ENCODE data around the gene ANXA4. TPM values are rescaled to one million over a fixed set of nuclear protein-coding genes. Genes with fewer than 3 reads are reported as not detected.

The ANXA4 gene
- total RNA-seq, 1 experiment from 2014 or later: 183 TPM

GRCh38 chr2:69740502-69740951 lies 1.4 kb upstream of the ANXA4 start:
- no peak for ATAC-seq
- BruUV-seq (replicated peaks): no TSS peak
- Histone ChIP-seq H3K4me3 (ENCODE audit: low read depth in 2 of 2, low read length in 2 of 2) (peak overlapping the region; percentile 82 to 95; a peak in 3 of 4 replicates), H3K27ac (ENCODE audit: low read length) (peak overlapping the region; percentile 98), H3K27me3 (ENCODE audit: control insufficient read depth, insufficient read depth, low read length) (no peaks in the 10 kb centered on the region), H3K36me3 (ENCODE audit: control insufficient read depth, insufficient read depth, low read length) (no peaks in the 10 kb centered on the region), H3K4me1 (ENCODE audit: control insufficient read depth, insufficient read depth, low read length) (peaks cover 29% of the 10 kb centered on the region), H3K9me3 (ENCODE audit: control insufficient read depth, insufficient read depth, low read depth, low read length) (no peaks in the 10 kb centered on the region)
- in situ Hi-C loops (cut with HindIII; ENCODE audit: low pct_unique_long_range_greater_than_20kb, low sequenced_read_pairs): no loop called here
- CTCF ChIA-PET: interaction anchor here (0.7 to 1.1 kb wide), 3 partner anchors 16 to 546 kb away, joined by 3 to 13 read pairs (median 4); no protein-coding TSS in a partner anchor
- POLR2A ChIA-PET: interaction anchor here (0.6 to 1.5 kb wide), 4 partner anchors 22 to 411 kb away, joined by 3 to 10 read pairs (median 6); no protein-coding TSS in a partner anchor
- no peak for TF ChIP-seq TCF7L2 (IDR thresholded peaks at IDR 0.05; ENCODE audit: low read depth, low read length)
- TF ChIP-seq, protein P1, sequence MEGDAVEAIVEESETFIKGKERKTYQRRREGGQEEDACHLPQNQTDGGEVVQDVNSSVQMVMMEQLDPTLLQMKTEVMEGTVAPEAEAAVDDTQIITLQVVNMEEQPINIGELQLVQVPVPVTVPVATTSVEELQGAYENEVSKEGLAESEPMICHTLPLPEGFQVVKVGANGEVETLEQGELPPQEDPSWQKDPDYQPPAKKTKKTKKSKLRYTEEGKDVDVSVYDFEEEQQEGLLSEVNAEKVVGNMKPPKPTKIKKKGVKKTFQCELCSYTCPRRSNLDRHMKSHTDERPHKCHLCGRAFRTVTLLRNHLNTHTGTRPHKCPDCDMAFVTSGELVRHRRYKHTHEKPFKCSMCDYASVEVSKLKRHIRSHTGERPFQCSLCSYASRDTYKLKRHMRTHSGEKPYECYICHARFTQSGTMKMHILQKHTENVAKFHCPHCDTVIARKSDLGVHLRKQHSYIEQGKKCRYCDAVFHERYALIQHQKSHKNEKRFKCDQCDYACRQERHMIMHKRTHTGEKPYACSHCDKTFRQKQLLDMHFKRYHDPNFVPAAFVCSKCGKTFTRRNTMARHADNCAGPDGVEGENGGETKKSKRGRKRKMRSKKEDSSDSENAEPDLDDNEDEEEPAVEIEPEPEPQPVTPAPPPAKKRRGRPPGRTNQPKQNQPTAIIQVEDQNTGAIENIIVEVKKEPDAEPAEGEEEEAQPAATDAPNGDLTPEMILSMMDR (IDR thresholded peaks at IDR 0.05): no peak
- no peak for TF ChIP-seq POLR2AphosphoS5 (IDR thresholded peaks at IDR 0.05; ENCODE audit: low read depth, low read length)
- no peak for TF ChIP-seq SIN3A (IDR thresholded peaks at IDR 0.05; ENCODE audit: borderline replicate concordance, insufficient read depth, low read depth, low read length)
- TF ChIP-seq REST (IDR thresholded peaks at IDR 0.05; ENCODE audit: insufficient read depth in 1 of 2, low read depth in 2 of 2, low read length in 1 of 2): no peak
- no peak for DNase-seq (ENCODE audit: low read depth, low spot score)
- intact Hi-C loops (cut with micrococcal nuclease; ENCODE audit: unreplicated experiment): no loop called here

DNA sequence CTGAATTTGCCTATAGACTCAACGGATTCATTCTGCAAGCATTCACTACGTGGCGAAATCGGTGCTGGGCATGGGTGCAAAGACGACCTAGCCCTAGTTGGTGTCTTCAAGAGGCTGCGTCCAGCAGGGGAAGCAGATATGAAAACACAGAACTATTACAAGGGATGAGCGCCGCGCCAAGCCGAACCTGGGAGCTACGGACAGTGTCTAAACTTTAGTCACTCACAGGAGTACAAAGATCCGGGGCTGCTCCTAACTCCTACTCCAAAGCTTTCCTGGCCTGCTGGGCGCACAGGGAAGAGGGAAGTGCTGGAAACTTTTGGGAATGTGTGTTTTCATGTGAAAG lies 732 bp upstream of the ANXA4 start:
- H3K36me3 ChIP-seq (ENCODE audit: control insufficient read depth, insufficient read depth, low read length): no peaks in the 10 kb centered on the region
- CTCF ChIA-PET: interaction anchor here (0.7 kb wide), 2 partner anchors 16 kb away, joined by 3 to 13 read pairs; no protein-coding TSS in a partner anchor
- intact Hi-C loops (cut with micrococcal nuclease; ENCODE audit: unreplicated experiment): no loop called here
- TSS peak; percentile 63 for BruUV-seq (replicated peaks)
- TF ChIP-seq, protein P1 (IDR thresholded peaks at IDR 0.05): no peak
- no peak for TF ChIP-seq TCF7L2 (IDR thresholded peaks at IDR 0.05; ENCODE audit: low read depth, low read length)
- no peak for TF ChIP-seq SIN3A (IDR thresholded peaks at IDR 0.05; ENCODE audit: borderline replicate concordance, insufficient read depth, low read depth, low read length)
- no peak for TF ChIP-seq REST (IDR thresholded peaks at IDR 0.05; ENCODE audit: insufficient read depth in 1 of 2, low read depth in 2 of 2, low read length in 1 of 2)
- no peak for TF ChIP-seq POLR2AphosphoS5 (IDR thresholded peaks at IDR 0.05; ENCODE audit: low read depth, low read length)
- peaks cover 29% of the 10 kb centered on the region for H3K4me1 ChIP-seq (ENCODE audit: control insufficient read depth, insufficient read depth, low read length)
- POLR2A ChIA-PET: interaction anchor here (0.7 to 1.5 kb wide), 5 partner anchors 10 to 89 kb away, joined by 3 to 7 read pairs (median 5); no protein-coding TSS in a partner anchor
- in situ Hi-C loops (cut with HindIII; ENCODE audit: low pct_unique_long_range_greater_than_20kb, low sequenced_read_pairs): no loop called here
- H3K27me3 ChIP-seq (ENCODE audit: control insufficient read depth, insufficient read depth, low read length): no peaks in the 10 kb centered on the region
- peak overlapping the region; percentile 98 for H3K27ac ChIP-seq (ENCODE audit: low read length)
- no peaks in the 10 kb centered on the region for H3K9me3 ChIP-seq (ENCODE audit: control insufficient read depth, insufficient read depth, low read depth, low read length)
- ATAC-seq (peak; percentile 47), DNase-seq (ENCODE audit: low read depth, low spot score) (peak; percentile 41)
- H3K4me3 ChIP-seq (ENCODE audit: low read depth in 2 of 2, low read length in 2 of 2): peak overlapping the region; percentile 82 to 95

Data from Panc1 (cell line).